HG03060 (cell line): ENCODE measurements around the gene ZNF483.
"Not testable (repeated sequence)": the region's sequence is repeated elsewhere in the genome, so short reads cannot be mapped to it uniquely, and the experiment has no call there.

Source experiments
- ATAC-seq: cut with Tn5 transposase; IDR thresholded peaks from one replicate; pipeline ENCODE4 v1.9.1; 2021; ENCODE audit warnings: low read depth, moderate number of reproducible peaks; ENCODE audit not compliant: unreplicated experiment

ZNF483 gene

DNA sequence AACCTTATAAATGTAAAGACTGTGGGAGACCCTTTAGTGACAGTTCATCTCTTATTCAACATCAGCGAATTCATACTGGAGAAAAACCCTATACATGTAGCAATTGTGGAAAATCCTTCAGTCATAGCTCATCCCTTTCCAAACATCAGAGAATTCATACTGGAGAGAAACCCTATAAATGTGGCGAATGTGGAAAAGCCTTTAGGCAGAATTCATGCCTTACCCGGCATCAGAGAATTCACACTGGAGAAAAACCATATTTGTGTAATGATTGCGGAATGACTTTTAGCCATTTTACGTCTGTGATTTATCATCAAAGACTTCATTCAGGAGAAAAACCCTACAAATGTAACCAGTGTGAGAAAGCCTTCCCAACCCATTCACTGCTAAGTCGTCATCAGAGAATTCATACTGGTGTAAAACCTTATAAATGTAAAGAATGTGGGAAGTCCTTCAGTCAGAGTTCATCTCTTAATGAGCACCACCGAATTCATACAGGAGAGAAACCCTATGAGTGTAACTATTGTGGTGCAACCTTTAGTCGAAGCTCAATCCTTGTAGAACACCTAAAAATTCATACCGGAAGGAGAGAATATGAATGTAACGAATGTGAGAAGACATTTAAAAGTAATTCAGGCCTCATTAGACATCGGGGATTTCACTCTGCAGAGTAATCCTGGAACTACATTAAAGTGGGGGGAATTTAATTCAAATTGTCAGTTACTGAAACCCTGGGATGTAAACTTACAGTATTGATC lies 17.7 kb downstream of the ZNF483 start:
- no peak for ATAC-seq

- no peak for ATAC-seq
Observed at GRCh38 chr9:111548623-111549022, 23.6 kb downstream of the ZNF483 start.

- not testable (repeated sequence) for ATAC-seq
Observed at GRCh38 chr9:111555425-111555824, 30.4 kb downstream of the ZNF483 start.

- no peak for ATAC-seq
Observed at GRCh38 chr9:111559000-111559610, 34.1 kb downstream of the ZNF483 start.

- no peak for ATAC-seq
Observed at GRCh38 chr9:111561165-111561719, 36.3 kb downstream of the ZNF483 start.

GRCh38 chr9:111566234-111566633 lies 41.3 kb downstream of the ZNF483 start:
- no peak for ATAC-seq

- not testable (repeated sequence) for ATAC-seq
Observed at GRCh38 chr9:111568127-111568526, 43.1 kb downstream of the ZNF483 start.

- no peak for ATAC-seq
Observed at GRCh38 chr9:111572950-111573604, 48.1 kb downstream of the ZNF483 start.

- ATAC-seq, result no peak
Observed at GRCh38 chr9:111582888-111583287, 57.9 kb downstream of the ZNF483 start.

GRCh38 chr9:111586378-111586777 lies 61.4 kb downstream of the ZNF483 start:
- no peak for ATAC-seq

GRCh38 chr9:111588846-111589245 lies 63.9 kb downstream of the ZNF483 start:
- ATAC-seq, result no peak

DNA sequence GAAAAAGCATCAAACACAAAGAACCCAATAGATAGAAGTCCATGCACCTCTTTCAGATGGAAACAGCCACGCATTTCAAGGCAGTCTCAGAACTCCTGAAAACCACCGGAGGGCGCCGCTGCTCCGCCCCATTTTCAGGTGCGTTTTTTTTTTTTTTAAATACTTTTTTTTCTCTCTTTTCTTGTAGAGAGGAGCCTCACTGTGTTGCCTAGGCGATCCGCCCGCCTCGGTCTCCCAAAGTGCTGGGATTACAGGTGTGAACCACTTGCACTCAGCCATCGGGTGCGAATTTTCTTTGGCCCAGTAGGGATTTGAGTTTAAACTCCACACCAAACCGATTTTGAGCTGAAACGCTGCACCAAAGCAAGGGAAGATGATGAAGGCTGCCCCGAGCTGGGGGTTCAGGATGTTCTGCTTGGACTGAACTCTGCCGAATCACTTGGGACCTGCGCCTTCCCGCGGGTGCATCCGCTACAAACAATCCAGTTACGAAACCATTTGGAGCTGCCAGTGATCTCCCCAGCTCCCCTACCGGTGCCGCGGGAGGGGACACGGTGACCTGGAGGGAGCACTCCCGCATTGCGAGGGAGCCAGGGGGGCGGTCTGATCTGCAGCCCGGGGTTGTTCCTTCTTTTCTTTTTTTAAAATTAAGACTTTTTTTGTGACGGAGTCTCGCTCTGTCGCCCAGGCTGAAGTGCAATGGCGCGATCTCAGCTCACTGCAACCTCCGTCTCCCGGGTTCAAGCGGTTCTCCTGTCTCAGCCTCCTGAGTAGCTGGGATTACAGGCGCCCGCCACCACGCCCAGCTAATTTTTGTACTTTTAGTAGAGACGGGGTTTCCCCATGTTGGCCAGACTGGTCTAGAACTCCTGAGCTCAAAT lies 73.1 kb downstream of the ZNF483 start:
- peak; percentile 81 for ATAC-seq

- ATAC-seq, result no peak
Observed at GRCh38 chr9:111598733-111599091, 73.7 kb downstream of the ZNF483 start.

DNA sequence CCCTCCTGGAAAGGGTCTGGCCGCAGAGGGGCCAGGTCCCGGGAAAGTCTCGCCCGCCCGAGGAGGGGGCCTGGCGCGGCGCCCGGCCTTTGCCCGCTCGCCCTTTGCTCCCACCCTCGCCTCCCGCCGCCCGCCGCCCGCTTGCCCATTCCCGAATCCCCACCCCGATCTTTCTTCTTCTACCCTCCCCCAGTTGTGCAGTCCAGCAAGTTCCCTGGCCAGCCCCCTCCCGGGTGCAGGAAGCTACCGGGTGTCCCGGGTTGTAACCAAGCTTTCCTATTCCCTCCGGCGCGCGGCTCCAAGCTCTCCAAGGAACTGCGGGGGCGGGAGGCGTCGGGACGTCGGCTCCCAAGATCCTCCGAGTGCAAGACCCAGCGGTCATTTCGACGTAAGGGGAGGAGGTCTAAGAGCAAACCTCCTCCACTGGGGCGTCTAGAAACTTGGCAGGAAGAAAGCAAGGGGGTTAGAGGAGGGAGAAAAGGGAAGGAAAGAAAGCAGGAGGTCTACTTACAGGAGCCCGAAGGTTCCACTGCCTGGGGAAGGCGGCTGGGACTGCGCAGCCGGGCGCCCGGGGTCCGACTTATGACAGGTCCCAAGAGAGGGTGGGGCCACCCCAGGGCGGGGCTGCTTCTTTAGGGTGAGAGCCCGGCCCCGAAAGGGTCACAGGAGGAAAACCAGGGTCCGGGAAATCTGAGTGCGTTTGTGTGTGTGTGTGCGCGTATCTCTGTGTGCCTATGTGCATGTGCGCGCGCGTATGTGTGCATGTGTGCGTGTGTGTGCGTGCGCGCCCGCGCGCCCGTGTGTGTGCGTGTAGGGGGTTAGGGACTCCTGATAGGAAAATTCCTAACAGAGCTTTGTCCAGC lies 74.3 kb downstream of the ZNF483 start, which contains the start of gene PTGR1:
Gene PTGR1 (minus strand): TSS at position 556 of the 863 bp plus-strand sequence. CDS start 2,225 bp downstream, outside the sequence.
- ATAC-seq, result no peak

DNA sequence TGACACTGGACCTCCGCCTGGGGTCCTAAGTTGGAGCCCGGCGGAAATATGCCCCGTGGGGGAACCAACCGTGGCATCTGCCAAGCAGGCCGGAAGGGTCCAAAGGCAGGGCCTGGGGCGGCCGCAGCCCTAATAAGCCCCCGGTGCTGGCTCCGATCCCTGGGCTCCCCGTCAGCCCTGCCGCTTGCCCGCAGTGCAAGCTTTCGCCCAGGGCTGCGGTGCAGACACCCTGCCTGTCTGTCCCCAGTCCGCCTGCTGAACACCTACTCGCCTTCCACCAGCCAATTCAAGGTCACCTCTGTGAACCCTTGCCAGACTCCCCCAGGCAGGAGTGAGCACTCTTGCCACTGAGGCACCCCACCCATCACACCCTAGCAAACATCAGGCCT lies 75.0 kb downstream of the ZNF483 start:
- ATAC-seq, result no peak

DNA sequence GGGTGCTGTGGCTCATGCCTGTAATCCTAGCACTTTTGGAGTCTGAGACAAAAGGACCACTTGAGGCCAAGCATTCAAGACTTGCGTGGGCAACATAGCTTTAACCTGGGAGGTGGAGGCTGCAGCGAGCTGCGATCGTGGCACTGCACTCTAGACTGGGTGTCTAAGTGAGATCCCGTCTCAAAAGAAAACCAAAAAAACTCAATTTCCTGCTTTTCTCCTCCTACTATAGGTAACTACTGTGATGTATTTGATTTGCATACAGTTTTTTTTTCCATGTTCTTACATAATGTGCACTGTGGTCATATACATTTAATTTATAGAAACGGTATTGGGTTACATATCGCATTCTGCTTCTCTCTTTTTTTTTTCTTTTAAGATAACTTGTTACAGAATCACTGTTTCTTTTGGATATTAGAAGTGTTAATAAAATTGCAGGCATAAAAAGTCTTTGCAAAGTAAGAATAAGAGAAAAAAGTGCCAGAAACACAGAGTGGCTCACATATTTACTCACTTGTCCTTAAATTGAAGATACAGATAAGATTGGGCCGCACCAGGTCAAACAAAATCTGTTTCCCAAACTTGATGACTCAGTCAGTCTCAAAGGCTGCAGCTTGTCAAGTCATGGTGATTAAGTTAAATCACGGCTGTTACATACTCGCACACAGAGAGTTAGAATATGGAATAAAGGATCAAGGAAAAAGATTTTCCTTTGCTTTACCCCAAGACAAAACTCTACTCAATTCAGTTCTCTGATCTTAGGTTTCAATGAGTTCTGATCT lies 76.4 kb downstream of the ZNF483 start:
- ATAC-seq, result no peak

- ATAC-seq, result no peak
Observed at GRCh38 chr9:111603041-111603440, 78.1 kb downstream of the ZNF483 start.

GRCh38 chr9:111604054-111604615 lies 79.2 kb downstream of the ZNF483 start:
- no peak for ATAC-seq
